ENCODE data around the gene ZEB2.
A peak's percentile ranks its signal among the peaks of the same experiment; 100 is the strongest.

Gene ZEB2

DNA sequence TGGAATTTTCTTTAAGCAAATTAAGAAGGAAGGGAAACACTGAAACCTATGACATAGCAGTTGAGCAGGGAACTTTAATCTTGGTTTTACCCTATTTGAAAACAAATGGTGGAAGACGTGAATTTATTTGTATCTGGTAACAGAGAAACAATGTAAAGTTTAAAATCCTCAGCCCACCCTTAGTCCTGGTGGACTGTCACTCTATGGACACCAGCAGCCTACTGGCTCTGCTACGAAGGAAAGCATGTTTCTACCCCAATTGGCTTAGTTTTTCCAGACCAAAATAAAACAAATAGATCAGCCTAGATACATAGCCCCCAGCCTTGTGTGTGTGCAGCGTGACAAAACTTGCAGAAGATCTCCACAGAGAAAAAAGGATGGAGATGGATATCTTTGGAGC, 7.4 kb downstream of the ZEB2 start:
- DNase-seq = no peak

DNA sequence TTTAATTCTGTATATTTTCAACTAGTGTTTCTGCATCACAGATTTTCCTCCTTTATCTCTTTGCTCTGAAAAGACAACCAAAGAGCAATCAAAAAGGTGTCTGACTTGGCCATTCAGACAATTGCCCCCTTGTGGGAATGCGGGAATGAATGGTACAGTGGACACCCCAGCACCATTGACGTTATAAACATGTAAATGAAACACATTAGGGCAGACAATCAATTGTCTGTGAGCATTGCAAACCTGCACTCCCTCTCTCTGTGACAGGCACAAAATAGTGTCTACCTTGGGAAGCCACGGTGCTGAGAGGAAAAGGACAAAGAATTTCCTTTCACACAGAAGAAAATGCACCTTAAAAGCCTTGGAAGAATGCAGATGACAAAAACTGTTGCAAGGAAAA, 8.0 kb downstream of the ZEB2 start:
- DNase-seq = no peak

DNA sequence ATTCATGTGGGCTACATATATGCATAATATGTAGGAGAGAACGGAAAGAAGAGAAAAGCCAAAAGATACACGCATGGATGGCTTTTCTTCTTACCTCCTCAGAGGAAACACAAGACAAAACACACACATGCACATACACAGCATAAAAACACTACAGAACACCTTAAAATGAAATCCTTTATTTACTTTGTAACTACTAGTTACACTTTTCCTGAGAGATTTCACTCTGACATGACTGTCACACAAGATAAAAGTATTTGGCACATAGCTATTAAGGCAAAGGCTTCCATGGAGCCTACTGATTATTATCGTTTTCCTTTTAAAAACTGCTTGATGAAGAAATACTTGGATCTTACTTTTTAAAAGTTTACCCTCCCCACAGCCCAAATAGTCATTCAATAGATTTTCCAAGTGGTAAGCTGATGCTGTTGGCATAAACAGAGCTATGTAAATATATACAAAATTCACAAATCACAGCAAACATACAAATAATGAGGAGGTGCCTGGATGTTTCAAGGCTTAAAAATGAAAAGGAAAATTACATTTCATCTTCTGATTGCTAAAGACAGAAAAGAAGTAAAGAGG, 8.6 kb downstream of the ZEB2 start:
- no peak for DNase-seq

DNA sequence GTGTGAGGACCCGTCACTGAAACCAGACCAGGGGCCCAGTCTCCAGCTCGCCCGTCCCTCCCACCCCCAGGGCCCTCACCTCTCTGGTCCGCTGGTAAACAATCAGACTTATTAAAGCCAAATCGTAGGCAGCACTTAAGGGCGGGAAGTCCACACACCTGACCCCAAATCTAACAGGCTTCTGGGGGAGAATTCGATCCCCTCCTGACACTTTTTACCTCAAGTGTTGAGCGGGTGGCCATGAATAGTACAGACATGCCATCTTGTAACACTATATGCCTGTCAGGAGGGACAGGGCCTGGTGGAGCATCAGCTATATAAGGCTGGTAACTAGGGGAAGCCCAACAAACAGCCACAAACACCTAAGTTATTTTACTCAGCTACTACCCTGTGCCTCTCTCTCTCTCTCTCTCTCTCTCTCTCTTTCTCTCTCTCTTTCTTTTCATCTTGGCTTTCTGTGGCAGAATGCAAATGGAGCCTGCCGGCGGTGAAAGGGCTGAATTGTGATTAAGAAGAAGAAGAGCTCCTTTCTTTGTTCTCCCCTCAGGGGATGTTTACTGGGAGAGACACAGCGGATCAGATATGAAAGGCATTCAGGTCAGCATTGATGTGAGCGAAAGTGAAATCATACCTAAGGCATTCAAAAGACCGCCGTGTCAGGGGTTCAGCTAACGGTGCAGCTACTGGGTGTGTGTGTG, 9.5 kb downstream of the ZEB2 start:
- DNase-seq = no peak

DNA sequence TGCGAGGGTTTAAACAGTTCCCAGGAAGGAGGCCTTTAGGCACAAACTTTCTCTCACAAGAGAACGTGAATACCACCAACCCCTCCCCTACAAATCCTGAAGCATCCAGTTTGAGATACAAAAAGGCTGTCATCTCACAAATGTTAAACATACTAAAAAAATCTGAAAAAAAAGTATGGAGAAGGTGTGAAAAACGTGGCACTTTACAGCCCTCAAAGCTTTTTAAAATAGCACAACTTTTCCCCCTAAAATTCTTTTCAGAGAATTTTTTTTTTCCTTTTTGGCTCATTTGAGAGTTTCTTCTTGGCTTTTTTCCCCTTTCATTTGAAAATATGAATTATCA, 10.1 kb downstream of the ZEB2 start:
- no peak for DNase-seq

DNA sequence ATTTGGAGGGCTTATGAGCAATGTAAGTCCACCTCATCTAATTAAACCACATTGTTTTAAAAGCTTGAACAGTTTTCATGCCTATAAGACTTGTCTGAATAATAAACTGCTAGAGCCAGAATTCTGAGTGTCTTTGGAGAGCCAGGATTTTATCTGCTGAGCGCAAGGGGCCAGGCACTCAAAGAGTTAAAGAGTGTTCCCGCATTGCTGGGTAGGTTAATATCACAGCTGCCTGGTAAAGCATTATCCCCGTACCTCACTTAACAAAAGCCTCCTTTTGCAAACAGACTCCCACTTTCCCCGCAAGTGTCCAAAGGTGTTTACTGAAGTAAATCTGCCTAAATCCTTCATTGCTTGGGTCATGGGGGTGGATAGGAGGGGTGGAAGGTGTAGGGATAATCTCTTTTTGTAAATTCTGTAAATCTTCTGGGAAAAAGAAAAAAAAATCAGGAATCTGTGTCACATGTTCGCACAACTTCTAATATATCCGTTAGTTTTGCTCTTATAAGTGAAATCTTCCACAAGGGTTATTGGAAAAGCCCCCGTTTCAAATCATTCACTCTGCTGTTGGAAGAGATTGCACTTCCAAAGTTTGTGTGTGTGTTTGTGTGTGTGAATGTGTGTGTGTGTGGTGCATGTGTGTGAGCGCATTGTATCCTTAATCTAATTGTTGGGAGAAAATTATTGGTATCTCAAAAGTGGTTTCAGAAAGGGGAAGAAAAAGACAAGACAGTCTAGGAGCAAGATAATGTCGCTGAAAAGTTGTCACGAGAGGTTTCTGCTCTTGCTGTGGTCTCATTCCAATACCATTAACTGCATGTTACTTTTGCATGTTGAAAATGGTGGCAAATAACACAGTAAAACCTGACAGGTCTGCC, 10.7 kb downstream of the ZEB2 start:
- DNase-seq = no peak

DNA sequence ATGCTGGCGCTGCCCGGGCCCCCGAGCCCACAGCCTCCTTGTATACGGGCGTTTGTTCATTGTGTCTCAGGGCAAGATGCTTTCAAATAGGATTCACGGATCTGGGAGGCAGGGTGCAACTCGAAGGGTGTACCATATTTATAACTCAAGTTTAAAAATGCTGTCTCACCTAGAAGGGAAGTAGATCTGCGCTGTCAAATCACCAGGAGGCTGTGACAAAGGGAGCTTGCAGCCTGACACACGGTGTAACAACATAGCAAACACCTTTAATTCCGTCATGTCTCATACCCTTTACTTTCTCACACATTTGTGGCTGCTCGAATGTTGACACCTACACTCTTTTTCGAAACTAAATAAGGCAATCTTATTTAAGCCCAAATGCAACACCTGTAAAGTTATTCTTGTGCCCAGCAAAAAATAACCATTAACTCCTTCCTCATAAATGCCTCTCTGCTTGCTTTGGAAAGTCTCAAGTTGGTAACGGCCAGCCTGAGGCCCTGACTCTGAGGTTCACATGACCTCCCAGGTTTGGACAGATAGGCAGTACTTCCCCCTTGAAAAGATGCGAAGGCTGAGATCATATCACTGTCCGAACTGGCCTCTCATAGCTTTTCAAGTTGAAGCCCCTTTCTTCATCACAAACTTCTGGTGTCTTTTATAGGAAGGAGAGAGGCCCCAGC, 11.6 kb downstream of the ZEB2 start:
- no peak for DNase-seq

DNA sequence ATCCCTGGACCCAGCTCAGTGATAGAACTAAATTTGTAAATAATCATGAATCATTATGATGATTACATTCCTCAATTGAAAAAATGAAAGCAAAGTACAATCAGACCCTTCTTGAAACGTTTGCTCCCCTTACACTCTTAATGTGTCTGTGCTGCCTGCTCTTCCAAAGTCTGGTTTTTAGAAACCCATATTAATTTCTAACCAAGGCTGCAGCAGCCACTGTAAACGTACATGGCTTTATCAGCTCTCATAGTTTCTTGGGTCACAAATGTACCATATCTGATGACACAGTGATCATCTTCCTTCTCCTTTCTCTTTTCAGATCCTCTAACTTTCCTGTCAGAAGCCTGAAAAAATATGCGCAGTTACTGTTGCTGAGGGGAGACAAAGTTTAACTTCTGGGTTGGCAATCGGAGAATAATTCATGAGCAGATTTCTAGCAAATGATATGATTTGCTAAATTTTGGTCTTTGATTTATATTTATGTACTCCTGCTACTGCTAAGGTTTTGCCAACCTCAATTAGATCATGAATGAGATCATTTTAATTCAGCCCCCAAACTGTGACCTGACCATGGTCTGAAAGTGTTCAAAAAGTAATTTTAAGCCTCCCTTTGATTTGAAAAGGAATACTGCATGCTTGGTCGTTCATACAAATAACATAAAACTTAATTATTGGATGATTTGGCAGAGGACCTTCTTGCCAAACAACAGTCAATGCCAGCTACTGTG, 12.3 kb downstream of the ZEB2 start:
- no peak for DNase-seq

DNA sequence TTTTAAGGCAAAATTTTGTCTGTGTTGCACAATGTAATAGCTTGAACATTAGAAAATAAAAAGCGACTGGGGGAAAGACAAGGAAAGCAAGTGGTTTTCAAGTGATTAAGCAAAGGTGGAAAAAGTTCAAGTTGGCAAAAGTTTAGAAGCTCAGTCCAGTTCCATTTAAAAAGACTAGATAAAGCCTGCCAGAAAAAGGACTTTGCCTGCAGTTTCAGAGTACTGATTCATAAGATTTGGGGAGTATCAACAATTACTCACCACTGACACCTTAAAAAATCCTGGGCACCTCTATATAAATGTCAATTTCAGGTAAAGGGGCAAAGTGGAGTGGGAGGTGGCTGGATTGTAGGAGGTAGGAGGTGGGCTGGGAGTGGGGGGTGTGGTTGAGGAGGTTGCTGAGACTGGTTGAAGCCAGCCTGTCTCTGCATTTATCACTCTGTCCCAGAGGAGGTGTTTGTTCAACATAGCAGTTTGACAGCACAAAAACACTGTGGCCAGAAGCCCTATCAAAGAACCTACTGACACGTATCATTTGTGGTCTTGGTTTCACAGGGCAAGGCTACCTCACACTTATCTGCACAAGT, 14.6 kb downstream of the ZEB2 start:
- no peak for DNase-seq

DNA sequence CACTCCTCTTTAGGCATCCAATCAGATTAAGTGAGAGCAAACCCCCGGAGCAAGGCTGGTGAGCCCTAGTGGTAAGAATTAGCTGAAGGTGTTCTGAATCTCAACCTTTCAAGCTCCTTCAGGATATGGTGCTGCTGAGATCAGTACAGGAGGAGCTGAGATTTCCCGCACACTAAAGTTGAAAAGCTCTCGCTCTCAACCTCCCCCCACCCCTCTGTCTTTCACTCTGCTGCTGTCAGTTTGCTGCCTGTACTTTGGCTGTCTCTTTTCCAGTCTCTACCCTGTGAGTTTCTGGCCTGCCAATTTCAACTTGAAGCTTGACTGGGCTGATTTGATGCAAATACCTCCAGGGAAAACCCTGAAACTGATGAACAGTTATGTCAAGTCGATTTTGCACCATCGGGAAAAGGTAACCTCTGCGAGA, 15.7 kb downstream of the ZEB2 start:
- DNase-seq = no peak

DNA sequence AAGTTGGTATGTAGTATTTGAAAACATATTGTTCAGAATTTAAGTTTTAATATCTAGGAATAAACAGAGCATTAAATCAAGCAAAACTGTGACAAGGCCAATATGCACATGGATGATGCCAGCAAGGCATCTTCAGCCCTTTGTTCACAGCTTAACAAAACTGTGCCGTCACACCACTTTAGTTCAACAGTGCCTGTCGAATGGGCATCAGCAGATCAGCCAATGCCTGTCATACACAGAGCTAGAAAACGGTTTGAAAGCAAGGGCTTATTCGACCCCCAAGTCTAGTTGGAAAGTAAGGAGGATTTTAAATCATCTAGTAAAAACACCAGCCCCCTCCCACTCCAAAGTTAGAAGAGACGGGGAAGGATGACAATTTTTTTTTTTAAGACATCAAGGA, 16.7 kb downstream of the ZEB2 start:
- no peak for DNase-seq

DNA sequence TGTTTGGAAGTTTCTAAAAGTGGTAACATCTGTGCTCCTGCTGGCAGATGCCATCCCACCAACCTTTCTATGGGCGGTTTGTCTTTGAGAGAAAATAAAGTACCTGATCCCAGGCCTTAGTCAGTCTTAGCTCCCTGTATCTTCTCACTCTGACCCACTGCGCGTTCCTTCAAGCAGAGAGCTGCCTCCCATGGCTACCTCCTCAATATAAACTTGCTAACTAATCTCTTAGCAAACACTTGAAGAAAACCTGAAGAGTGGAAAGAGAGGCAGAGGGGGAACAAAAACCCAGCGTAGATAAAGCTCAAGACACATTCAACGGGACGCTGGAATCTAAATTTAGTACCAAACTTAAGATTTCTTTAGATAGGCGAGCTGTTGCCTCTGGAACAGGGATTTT, 17.6 kb downstream of the ZEB2 start:
- DNase-seq = peak; percentile 31

DNA sequence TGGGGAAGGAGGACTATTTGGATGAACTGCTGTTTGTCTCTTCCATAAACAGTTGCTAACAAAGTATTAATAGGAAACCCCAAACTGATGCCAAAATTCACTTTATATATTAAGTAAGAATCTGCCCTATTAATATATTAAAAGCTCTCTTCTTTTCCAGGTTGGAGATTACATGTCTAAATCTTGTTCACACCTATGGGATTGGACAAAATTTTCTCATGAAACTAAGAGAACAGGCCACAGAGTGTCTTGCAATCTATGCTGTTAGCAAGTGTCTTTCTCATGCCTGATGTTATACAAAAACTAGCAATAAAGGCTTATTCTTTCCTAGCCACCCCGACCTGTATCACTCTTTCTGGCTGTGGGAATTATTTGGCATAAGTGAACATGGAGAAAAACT, 18.3 kb downstream of the ZEB2 start:
- DNase-seq = no peak

DNA sequence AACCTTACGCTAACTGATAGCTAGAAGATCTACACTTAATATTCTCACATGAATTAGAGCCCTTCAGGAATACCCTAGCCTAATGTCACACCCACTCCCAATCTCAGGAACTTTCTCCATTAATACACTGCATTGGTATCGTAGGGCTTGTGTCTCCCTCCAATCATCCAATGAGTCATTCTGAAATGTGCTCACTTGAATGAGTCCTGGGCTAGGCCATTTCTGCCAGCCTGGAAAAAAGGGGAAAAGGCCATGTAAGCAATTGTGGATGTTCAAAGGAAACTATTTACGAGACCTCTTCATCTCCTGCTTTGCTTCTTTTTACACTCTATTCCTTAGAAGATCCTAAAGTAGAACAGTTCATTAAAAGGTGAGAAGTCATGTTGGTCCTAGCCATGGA, 18.8 kb downstream of the ZEB2 start:
- no peak for DNase-seq

DNA sequence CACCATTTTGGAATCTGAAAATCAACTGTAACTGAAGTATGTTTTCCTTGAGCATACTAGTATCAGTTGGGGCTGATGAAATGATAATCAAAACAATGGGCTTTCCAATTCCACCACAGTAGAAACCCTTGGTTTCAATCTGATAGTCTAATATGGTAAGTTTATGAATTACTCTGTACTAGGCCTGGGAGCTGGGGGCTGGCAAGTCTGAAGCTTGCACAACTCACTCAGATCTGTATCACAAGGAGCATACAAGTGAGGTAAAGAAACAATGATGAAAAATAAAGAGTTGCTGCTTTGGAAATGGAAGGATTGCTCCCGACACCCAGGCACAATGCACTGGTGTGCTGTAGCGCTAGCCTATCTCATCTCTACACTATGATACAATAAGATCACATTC, 19.4 kb downstream of the ZEB2 start:
- DNase-seq = no peak

DNA sequence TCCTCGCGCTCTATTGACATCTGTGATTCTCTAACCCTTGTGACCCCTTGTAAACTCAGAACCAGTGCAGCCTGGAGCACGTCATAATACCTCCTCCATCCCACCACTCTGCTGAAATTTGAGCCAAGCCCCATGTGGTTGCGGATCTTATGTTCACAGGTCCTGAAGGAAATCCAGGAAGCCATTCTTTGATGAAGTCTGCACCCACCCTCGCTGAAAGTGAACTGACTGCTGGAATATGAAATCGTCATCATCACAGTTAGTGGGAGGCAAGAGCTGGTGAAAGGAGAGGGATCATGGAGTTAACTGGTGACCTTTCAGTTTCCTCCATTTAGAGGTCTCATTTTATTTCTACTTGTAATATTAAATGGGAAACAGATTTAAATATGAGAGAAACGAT, 21.6 kb downstream of the ZEB2 start:
- no peak for DNase-seq

DNA sequence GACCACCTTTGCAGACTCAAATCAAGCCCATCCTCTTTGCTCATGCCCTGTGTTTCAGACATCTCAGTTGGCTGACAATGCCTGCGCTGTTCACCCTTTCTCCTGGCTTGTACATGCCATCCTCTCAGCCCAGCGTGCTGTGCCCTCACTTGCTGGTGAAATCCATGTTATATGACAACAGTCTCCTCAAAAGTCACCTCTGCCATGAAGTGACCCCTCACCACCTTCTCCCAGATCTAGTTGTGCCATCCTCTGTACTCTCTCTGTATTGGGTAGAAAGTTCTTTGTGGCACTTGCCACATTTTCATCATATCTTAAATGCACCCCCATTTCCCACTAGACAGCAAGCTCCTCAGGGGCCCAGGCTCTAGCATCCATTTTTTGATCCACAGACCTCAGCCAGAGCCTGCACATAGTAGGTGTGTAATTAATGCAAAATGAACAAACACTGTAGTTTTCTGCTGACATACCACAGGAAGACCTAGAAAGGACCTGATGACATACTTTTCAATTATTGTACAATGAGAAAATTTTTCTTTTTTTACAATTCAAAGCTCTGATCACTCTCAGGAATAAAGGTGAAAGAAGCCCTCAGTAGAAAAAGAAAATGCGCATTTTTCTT, 22.8 kb downstream of the ZEB2 start:
- DNase-seq = no peak

DNA sequence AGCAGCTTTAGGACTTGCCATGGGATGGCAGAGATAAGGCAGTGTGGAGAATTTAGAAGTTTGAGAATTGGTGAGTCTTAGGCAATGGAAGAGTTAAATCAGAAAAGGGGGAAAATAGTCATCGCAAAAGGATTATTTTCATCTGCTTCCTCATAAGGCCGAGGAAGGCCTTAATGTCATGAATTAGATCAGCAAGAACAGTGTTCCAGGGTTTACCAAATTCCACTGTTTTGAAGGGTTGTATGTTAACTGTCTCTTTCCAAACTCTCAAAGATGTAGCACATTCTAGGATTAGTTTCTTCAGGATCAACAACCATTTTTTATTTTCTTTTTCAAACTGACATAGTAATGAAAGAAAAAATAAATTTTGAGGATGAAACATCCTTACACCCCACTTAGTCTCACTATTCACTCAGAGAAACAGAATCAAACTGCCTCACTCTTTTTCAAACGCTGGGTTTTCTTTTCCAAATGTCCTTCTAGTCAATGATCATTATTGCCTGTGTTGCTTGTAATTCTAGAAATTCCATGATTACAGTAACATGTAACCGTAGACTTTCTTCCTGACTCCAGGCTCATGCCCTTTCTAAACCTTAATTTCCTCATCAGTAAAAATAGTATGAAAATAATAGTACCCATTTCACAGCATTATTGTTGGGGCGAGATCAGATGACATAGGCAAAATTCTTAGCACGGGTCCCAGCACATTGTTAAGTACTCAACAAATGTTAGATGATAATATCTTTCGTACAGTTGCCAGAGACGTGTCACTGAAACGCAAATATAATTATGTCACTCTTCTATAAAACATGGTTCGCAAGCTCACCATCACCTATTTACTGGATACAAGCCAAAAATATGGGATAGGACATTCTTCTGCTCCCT, 23.6 kb downstream of the ZEB2 start:
- DNase-seq = no peak

DNA sequence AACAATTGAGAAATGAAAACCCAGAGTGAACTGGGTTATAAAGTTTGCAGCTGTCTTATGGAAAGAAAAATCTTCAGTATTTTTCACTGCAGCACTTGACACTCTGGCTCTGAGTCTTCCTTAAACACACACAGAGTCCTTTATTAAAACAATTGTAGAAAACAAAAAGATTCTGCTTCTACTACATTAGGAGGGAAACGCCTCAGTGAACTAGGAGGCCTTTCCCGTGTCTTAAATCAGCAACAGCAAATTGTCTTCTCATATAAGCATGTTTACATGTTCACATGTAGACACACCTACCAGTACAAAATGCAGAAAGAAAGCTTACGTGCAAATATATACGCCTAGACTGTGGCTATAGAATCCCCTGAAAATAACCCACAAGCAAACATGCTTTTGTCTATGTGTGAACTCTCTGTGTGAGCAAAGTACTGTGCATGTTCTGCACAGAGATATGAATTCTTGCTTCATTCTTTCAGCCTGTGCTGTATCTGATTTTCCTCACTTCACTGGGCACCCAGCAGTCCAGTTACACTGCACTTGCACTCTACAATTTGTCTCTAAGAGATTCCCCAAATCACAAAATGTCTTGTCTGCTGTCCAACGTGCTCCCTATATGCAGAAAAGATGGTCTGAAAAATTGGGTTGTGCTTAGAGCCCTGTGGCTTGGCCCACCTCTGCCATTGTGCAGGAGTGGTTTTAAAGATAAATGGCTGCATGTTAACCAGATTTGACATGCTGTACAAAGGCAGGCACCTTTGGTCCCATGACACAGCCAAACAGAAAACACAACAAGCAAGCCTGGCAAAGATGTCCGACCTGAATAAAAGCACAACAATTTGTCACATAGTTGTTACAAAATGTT, 24.5 kb downstream of the ZEB2 start:
- no peak for DNase-seq

Data from DMS79 treated with DMSO at 0.1 percent for 48 hours (cell line).